Panc1 (cell line): ENCODE data around the gene GSG1L. TPM values are rescaled to one million over a fixed set of nuclear protein-coding genes. Genes with fewer than 3 reads are reported as not detected.

Experiments
- ATAC-seq: fragments of 200-7000 bp; cut with Tn5 transposase; 2 replicates; pipeline ENCODE4 v1.9.1; 2020; ENCODE audit warnings: mild to moderate bottlenecking, moderate library complexity
- BruUV-seq: library from RNA; stranded (reverse); fragments of 400-500 nt; replicated peaks from 2 replicates; lab custom pipeline; 2021; lab: Mats Ljungman, UMichigan
- CTCF ChIA-PET: fragments of 300-600 bp; sonication (Branson Sonifier 250); formaldehyde crosslinking; loops from one replicate; lab custom pipeline; 2022; ENCODE audit warnings: antibody characterized with exemption; lab: Charles Lee
- POLR2A ChIA-PET: fragments of 300-600 bp; sonication (Branson Sonifier 250); formaldehyde crosslinking; loops from one replicate; lab custom pipeline; 2022; ENCODE audit warnings: antibody characterized with exemption; lab: Charles Lee
- DNase-seq: peaks from one replicate; pipeline ENCODE4 v3.0.0-alpha.2; 2010; ENCODE audit warnings: low read depth, low spot score
- H3K27ac ChIP-seq: 2 replicates; pipeline ENCODE4 v1.5.1; 2011; ENCODE audit warnings: mild to moderate bottlenecking, low read length, inconsistent platforms
- H3K27me3 ChIP-seq: fragments of 200-500 bp; sonication (Bioruptor generic); 2 replicates; pipeline ENCODE4 v1.6.0; 2014; ENCODE audit warnings: low read length, inconsistent platforms; ENCODE audit not compliant: control insufficient read depth, insufficient read depth
- H3K36me3 ChIP-seq: fragments of 200-500 bp; sonication (Bioruptor generic); 2 replicates; pipeline ENCODE4 v1.5.1; 2014; ENCODE audit warnings: inconsistent platforms, mild to moderate bottlenecking, low read length, moderate library complexity; ENCODE audit not compliant: control insufficient read depth, insufficient read depth
- H3K4me1 ChIP-seq: 2 replicates; pipeline ENCODE4 v1.5.1; 2011; ENCODE audit warnings: inconsistent platforms, mild to moderate bottlenecking, low read length, moderate library complexity; ENCODE audit not compliant: control insufficient read depth, insufficient read depth
- H3K4me3 ChIP-seq, 2 experiments: 2 replicates each; pipeline ENCODE4 v1.5.1; 2011 to 2012; ENCODE audit warnings: low read depth in 2 of 2, low read length in 2 of 2, mild to moderate bottlenecking in 2 of 2, inconsistent platforms in 1 of 2, moderate library complexity in 1 of 2
- H3K9me3 ChIP-seq: fragments of 200-500 bp; sonication (Bioruptor generic); 2 replicates; pipeline ENCODE4 v1.5.1; 2014; ENCODE audit warnings: low read depth, mild to moderate bottlenecking, inconsistent platforms, low read length, moderate library complexity; ENCODE audit not compliant: control insufficient read depth, insufficient read depth
- POLR2AphosphoS5 ChIP-seq: IDR thresholded peaks from 2 replicates; pipeline ENCODE4 v1.6.1; 2012; ENCODE audit warnings: mild to moderate bottlenecking, low read depth, low read length, moderate library complexity
- SIN3A ChIP-seq: IDR thresholded peaks from 2 replicates; pipeline ENCODE4 v1.6.1; 2012; ENCODE audit warnings: low read depth, mild to moderate bottlenecking, low read length, moderate library complexity, borderline replicate concordance; ENCODE audit not compliant: insufficient read depth
- TCF7L2 ChIP-seq: IDR thresholded peaks from 2 replicates; pipeline ENCODE4 v1.6.1; 2011; ENCODE audit warnings: mild to moderate bottlenecking, low read depth, low read length, inconsistent platforms
- in situ Hi-C: cut with HindIII; loops from 2 replicates; pipeline ENCODE4 v1.10.0; 2016; ENCODE audit warnings: low sequenced_read_pairs, low pct_unique_long_range_greater_than_20kb
- intact Hi-C: fragments of 100-400 bp; cut with micrococcal nuclease; formaldehyde crosslinking; loops from one replicate; pipeline ENCODE4 v1.10.0; 2022; ENCODE audit not compliant: unreplicated experiment
- total RNA-seq: library from RNA; stranded (reverse); gene quantifications from one replicate; pipeline ENCODE4 v1.2.1, GENCODE V29; 2021; ENCODE audit not compliant: unreplicated experiment
- TF ChIP-seq, protein P1 (sequence below): fragments of 450-650 bp; IDR thresholded peaks from 2 replicates; pipeline ENCODE4 v1.5.1; 2017; ENCODE audit warnings: mild to moderate bottlenecking
- TF ChIP-seq, protein P2 (sequence below), 2 experiments: IDR thresholded peaks; 2 replicates each; pipeline ENCODE4 v1.6.1; 2011 to 2012; ENCODE audit warnings: low read depth in 2 of 2, control low read depth in 1 of 2, low read length in 1 of 2, mild to moderate bottlenecking in 1 of 2, moderate library complexity in 1 of 2; ENCODE audit not compliant: insufficient read depth in 1 of 2

The GSG1L gene
- total RNA-seq, 1 experiment from 2014 or later, result 0.08 TPM

- Histone ChIP-seq H3K27me3 (peaks cover 5% of the 10 kb centered on the region; the same call in 1 of the 2 replicates), H3K9me3 (no peaks in the 10 kb centered on the region), H3K4me3 (no peak overlapping the region), H3K36me3 (no peaks in the 10 kb centered on the region), H3K4me1 (no peaks in the 10 kb centered on the region), H3K27ac (no peak overlapping the region)
- TF ChIP-seq, protein P1, sequence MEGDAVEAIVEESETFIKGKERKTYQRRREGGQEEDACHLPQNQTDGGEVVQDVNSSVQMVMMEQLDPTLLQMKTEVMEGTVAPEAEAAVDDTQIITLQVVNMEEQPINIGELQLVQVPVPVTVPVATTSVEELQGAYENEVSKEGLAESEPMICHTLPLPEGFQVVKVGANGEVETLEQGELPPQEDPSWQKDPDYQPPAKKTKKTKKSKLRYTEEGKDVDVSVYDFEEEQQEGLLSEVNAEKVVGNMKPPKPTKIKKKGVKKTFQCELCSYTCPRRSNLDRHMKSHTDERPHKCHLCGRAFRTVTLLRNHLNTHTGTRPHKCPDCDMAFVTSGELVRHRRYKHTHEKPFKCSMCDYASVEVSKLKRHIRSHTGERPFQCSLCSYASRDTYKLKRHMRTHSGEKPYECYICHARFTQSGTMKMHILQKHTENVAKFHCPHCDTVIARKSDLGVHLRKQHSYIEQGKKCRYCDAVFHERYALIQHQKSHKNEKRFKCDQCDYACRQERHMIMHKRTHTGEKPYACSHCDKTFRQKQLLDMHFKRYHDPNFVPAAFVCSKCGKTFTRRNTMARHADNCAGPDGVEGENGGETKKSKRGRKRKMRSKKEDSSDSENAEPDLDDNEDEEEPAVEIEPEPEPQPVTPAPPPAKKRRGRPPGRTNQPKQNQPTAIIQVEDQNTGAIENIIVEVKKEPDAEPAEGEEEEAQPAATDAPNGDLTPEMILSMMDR, result no peak
- TF ChIP-seq TCF7L2 (no peak), POLR2AphosphoS5 (no peak), SIN3A (no peak)
- TF ChIP-seq, protein P2, sequence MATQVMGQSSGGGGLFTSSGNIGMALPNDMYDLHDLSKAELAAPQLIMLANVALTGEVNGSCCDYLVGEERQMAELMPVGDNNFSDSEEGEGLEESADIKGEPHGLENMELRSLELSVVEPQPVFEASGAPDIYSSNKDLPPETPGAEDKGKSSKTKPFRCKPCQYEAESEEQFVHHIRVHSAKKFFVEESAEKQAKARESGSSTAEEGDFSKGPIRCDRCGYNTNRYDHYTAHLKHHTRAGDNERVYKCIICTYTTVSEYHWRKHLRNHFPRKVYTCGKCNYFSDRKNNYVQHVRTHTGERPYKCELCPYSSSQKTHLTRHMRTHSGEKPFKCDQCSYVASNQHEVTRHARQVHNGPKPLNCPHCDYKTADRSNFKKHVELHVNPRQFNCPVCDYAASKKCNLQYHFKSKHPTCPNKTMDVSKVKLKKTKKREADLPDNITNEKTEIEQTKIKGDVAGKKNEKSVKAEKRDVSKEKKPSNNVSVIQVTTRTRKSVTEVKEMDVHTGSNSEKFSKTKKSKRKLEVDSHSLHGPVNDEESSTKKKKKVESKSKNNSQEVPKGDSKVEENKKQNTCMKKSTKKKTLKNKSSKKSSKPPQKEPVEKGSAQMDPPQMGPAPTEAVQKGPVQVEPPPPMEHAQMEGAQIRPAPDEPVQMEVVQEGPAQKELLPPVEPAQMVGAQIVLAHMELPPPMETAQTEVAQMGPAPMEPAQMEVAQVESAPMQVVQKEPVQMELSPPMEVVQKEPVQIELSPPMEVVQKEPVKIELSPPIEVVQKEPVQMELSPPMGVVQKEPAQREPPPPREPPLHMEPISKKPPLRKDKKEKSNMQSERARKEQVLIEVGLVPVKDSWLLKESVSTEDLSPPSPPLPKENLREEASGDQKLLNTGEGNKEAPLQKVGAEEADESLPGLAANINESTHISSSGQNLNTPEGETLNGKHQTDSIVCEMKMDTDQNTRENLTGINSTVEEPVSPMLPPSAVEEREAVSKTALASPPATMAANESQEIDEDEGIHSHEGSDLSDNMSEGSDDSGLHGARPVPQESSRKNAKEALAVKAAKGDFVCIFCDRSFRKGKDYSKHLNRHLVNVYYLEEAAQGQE (IDR thresholded peaks at IDR 0.05; ENCODE audit: insufficient read depth in 1 of 2, low read depth in 2 of 2, low read length in 1 of 2), result no peak
- BruUV-seq, result no TSS peak
- DNase-seq (no peak), ATAC-seq (no peak)
- ChIA-PET POLR2A (no interaction called here), CTCF (no interaction called here)
- intact Hi-C loops, result no loop called here
- in situ Hi-C loops, result no loop called here
Measured at GRCh38 chr16:27903046-27903655, 160.4 kb downstream of the GSG1L start.

GRCh38 chr16:27902551-27902950, 161.0 kb downstream of the GSG1L start:
- H3K36me3 ChIP-seq, result no peaks in the 10 kb centered on the region
- no peak overlapping the region for H3K27ac ChIP-seq
- no peak for DNase-seq
- intact Hi-C loops (no loop called here), in situ Hi-C loops (no loop called here)
- CTCF ChIA-PET, result no interaction called here
- no peak for TF ChIP-seq POLR2AphosphoS5
- TF ChIP-seq, protein P1, result no peak
- TF ChIP-seq TCF7L2, result no peak
- POLR2A ChIA-PET, result no interaction called here
- peaks cover 5% of the 10 kb centered on the region; the same call in 1 of the 2 replicates for H3K27me3 ChIP-seq
- BruUV-seq, result no TSS peak
- no peak for ATAC-seq
- no peaks in the 10 kb centered on the region for H3K4me1 ChIP-seq
- H3K9me3 ChIP-seq, result no peaks in the 10 kb centered on the region
- H3K4me3 ChIP-seq, result no peak overlapping the region
